Ishikawa (cell line): ENCODE data around the gene SMG7.

Experiments
- CREB1 ChIP-seq: IDR thresholded peaks from 2 replicates; pipeline ENCODE4 v1.6.1; 2012; ENCODE audit warnings: low read depth
- EP300 ChIP-seq: IDR thresholded peaks from 2 replicates; pipeline ENCODE4 v1.6.1; 2012; ENCODE audit warnings: borderline replicate concordance
- FOXM1 ChIP-seq: IDR thresholded peaks from 2 replicates; pipeline ENCODE4 v1.6.1; 2012; ENCODE audit warnings: low read depth, borderline replicate concordance
- MAX ChIP-seq: IDR thresholded peaks from 2 replicates; pipeline ENCODE4 v1.6.1; 2012
- RAD21 ChIP-seq: IDR thresholded peaks from 2 replicates; pipeline ENCODE4 v1.6.1; 2012; ENCODE audit warnings: low read depth
- REST ChIP-seq: IDR thresholded peaks from 2 replicates; pipeline ENCODE4 v1.6.1; 2012; ENCODE audit warnings: low read depth, mild to moderate bottlenecking
- TAF1 ChIP-seq: IDR thresholded peaks from 2 replicates; pipeline ENCODE4 v1.6.1; 2012; ENCODE audit warnings: low read depth, mild to moderate bottlenecking
- YY1 ChIP-seq: IDR thresholded peaks from 2 replicates; pipeline ENCODE4 v1.6.1; 2012; ENCODE audit warnings: low read depth

GRCh38 chr1:183516725-183517124, 44.4 kb downstream of the SMG7 start:
- TF ChIP-seq CREB1 (no peak), EP300 (no peak), YY1 (no peak), TAF1 (no peak), RAD21 (no peak), REST (no peak), MAX (no peak), FOXM1 (no peak)
